ENCODE results near the gene SH3BP5L. TPM values are rescaled to one million over a fixed set of nuclear protein-coding genes. Genes with fewer than 3 reads are reported as not detected.

Gene SH3BP5L
- total and polyA plus RNA-seq, 2 donors (not counting 1 experiment from before 2014, with no cell fraction given), result 19.2 to 36.5 TPM

GRCh38 chr1:248839168-248839555, 13.4 kb upstream of the SH3BP5L start:
- peak overlapping the region; percentile 88 for H2AFZ ChIP-seq (ENCODE audit: insufficient read depth, low read depth, low read length, poor library complexity, severe bottlenecking)
- peaks cover 3 to 17% of the 10 kb centered on the region in 2 experiments for H3K36me3 ChIP-seq (replicated peaks in 1 of 2; ENCODE audit: control extremely low read depth in 1 of 2, control insufficient read depth in 1 of 2, extremely low read depth in 1 of 2, insufficient read depth in 2 of 2, low read length in 1 of 2)
- peak overlapping the region; percentile 94 for H3K9ac ChIP-seq (ENCODE audit: low read length)
- H4K20me1 ChIP-seq (ENCODE audit: control insufficient read depth, insufficient read depth, low read length, poor library complexity, severe bottlenecking), result peaks cover 18% of the 10 kb centered on the region
- 4% methylated on average over 4 of the region's 10 CpGs for WGBS (ENCODE audit: insufficient coverage)
- ATAC-seq (ENCODE audit: low read depth) (no peak), DNase-seq (no peak)
- Mint-ChIP-seq H3K9me3 (ENCODE audit: insufficient read depth) (no peaks in the 10 kb centered on the region), H3K4me1 (peaks cover 38% of the 10 kb centered on the region), H3K27ac (no peak overlapping the region), H3K27me3 (no peaks in the 10 kb centered on the region), H3K4me3 (no peak overlapping the region)
- H3K4me3 ChIP-seq (ENCODE audit: control extremely low read depth in 1 of 5, extremely low read depth in 1 of 5, insufficient read depth in 1 of 5, low read depth in 2 of 5, low read length in 4 of 5), result peak overlapping the region; percentile 65 to 94 (median 92)
- H3K27ac ChIP-seq (ENCODE audit: low read length in 2 of 2), result peak overlapping the region; percentile 97 to 99
- CTCF ChIA-PET, result interaction anchor here (0.7 to 4.0 kb wide), 5 partner anchors 12 to 36 kb away, joined by 3 to 64 read pairs (median 15); partner anchors contain the start of genes SH3BP5L and ZNF692
- TF ChIP-seq CTCF (IDR thresholded peaks at IDR 0.05) (no peak), EZH2 (IDR thresholded peaks at IDR 0.05; ENCODE audit: borderline replicate concordance, insufficient read depth, low read depth, low read length, poor library complexity, severe bottlenecking) (no peak)
- no peaks in the 10 kb centered on the region for H3K9me3 ChIP-seq (ENCODE audit: control extremely low read depth in 1 of 3, control insufficient read depth in 2 of 3, insufficient read depth in 1 of 3, low read length in 2 of 3)
- peaks cover 40 to 48% of the 10 kb centered on the region in 2 donors for H3K4me1 ChIP-seq (ENCODE audit: control insufficient read depth in 2 of 2, insufficient read depth in 2 of 2, low read length in 2 of 2)
- H3K79me2 ChIP-seq (ENCODE audit: control insufficient read depth, insufficient read depth, low read length), result peaks cover 64% of the 10 kb centered on the region
- intact Hi-C loops (cut with micrococcal nuclease), result loop anchor here (1.0 to 5.0 kb wide), 2 partner anchors 19 to 1907 kb away; partner anchors contain the start of gene AHCTF1
- no peaks in the 10 kb centered on the region for H3K27me3 ChIP-seq (replicated peaks in 1 of 4; ENCODE audit: control extremely low read depth in 1 of 4, control insufficient read depth in 3 of 4, insufficient read depth in 4 of 4, low read length in 3 of 4)
- POLR2A ChIA-PET, result interaction anchor here (0.8 to 4.0 kb wide), 6 partner anchors 13 to 67 kb away, joined by 3 to 88 read pairs (median 6); partner anchors contain the start of genes PGBD2, SH3BP5L and ZNF692
- H3K4me2 ChIP-seq (replicated peaks; ENCODE audit: low read depth, low read length, poor library complexity, severe bottlenecking), result peak overlapping the region; percentile 93

Data from B cell (primary cell).